Body of pancreas (tissue), 4 donors: ENCODE measurements around the gene BARX2. TPM values are rescaled to one million over a fixed set of nuclear protein-coding genes. Genes with fewer than 3 reads are reported as not detected.
"Not testable (repeated sequence)": the region's sequence is repeated elsewhere in the genome, so short reads cannot be mapped to it uniquely, and the experiment has no call there.

Source experiments
- ATAC-seq: fragments of 150-250 bp; one replicate; pipeline ENCODE4 v1.9.1; 2016
- DNase-seq, 4 donors: peaks; one replicate each; pipeline ENCODE4 v3.0.0-alpha.2; 2019
- H3K27ac ChIP-seq, 4 donors: fragments of 200-600 bp; sonication (generic); 1 replicate in 3 of 4; 2 replicates in 1 of 4; pipeline versions ENCODE4 v1.5.1 to v1.6.1; 2016 to 2019; ENCODE audit warnings: mild to moderate bottlenecking in 1 of 4, mixed read lengths in 1 of 4, moderate library complexity in 1 of 4
- H3K27me3 ChIP-seq, 2 donors: fragments of 200-600 bp; sonication (generic); one replicate each; pipeline ENCODE4 v1.6.0; 2016; ENCODE audit warnings: mild to moderate bottlenecking in 1 of 2
- H3K36me3 ChIP-seq, 2 donors: fragments of 200-600 bp; sonication (generic); replicated peaks in 1 of 2; 2 replicates each; pipeline ENCODE4 v1.5.1; 2016; ENCODE audit warnings: low read depth in 2 of 2; ENCODE audit not compliant: insufficient read depth in 1 of 2
- H3K4me1 ChIP-seq: fragments of 200-600 bp; sonication (generic); one replicate; pipeline ENCODE4 v1.6.0; 2016
- H3K4me3 ChIP-seq, 2 donors: fragments of 200-600 bp; sonication (generic); 1 replicate in 1 of 2; 2 replicates in 1 of 2; pipeline ENCODE4 v1.5.1; 2016 to 2019
- H3K9me3 ChIP-seq, 3 donors: fragments of 200-600 bp; sonication (generic); 1 replicate in 2 of 3; 2 replicates in 1 of 3; pipeline ENCODE4 v1.5.1; 2016
- CTCF ChIP-seq, 7 experiments: fragments of 450-650 bp in 4 of 7; fragments of 200-600 bp in 3 of 7; sonication (generic) in 3 of 7; IDR thresholded peaks; one replicate each; pipeline ENCODE4 v1.5.1; 2016 to 2019; ENCODE audit warnings: antibody characterized with exemption in 7 of 7
- POLR2A ChIP-seq, 3 donors: fragments of 450-650 bp; IDR thresholded peaks; one replicate each; pipeline ENCODE4 v1.6.1; 2016; ENCODE audit warnings: antibody characterized with exemption in 3 of 3, mild to moderate bottlenecking in 2 of 3
- WGBS, 2 donors: methylation state at CpG; one replicate each; pipeline ENCODE4 v1.1.5; 2017; 5-methylcytosine and 5-hydroxymethylcytosine counted together
- intact Hi-C: fragments of 100-400 bp; cut with DNase I; formaldehyde crosslinking; loops from one replicate; pipeline ENCODE4 v1.15.1; 2023
- total RNA-seq, 2 donors: library from RNA; depleted of rRNA; stranded (reverse); fragments of >200 nt; gene quantifications; one replicate each; pipeline ENCODE4 v1.1.0, GENCODE V29; 2016

Gene BARX2
- 1 to 10 TPM; 1.8 to 6.6 TPM for total RNA-seq

GRCh38 chr11:129375751-129376657 is at the start of gene BARX2:
BARX2 (plus strand) TSS chr11:129375848; CDS start chr11:129376036, 188 bp downstream.
- ATAC-seq = peak; percentile 67
- peak; percentile 63 to 79 (median 70) for DNase-seq
- H3K9me3 ChIP-seq = no peaks in the 10 kb centered on the region

GRCh38 chr11:129326921-129327320 is 48.7 kb upstream of the BARX2 start:
- Histone ChIP-seq H3K4me1 (peaks cover 41% of the 10 kb centered on the region), H3K27ac (no peak overlapping the region), H3K4me3 (no peak overlapping the region), H3K27me3 (no peaks in the 10 kb centered on the region), H3K36me3 (no peaks in the 10 kb centered on the region), H3K9me3 (no peaks in the 10 kb centered on the region)
- no peak for ATAC-seq
- intact Hi-C loops = loop anchor here (10.0 kb wide), 1 partner anchor 52 kb away; no protein-coding TSS in a partner anchor
- WGBS, 2 donors = 93 to 97% methylated on average over 2 of the region's 2 CpGs
- no peak for TF ChIP-seq POLR2A (IDR thresholded peaks at IDR 0.05)
- no peak for TF ChIP-seq CTCF (IDR thresholded peaks at IDR 0.05)
- DNase-seq = no peak

More at GRCh38 chr11:129375751-129376657, at the start of gene BARX2:
- H3K4me1 ChIP-seq = peaks cover 30% of the 10 kb centered on the region
- peak within 1 kb of the TSS; percentile 27 to 52 for H3K4me3 ChIP-seq
- WGBS, 2 donors = 4 to 13% methylated on average over 18 to 81 of the region's 81 CpGs
- H3K27ac ChIP-seq = peak within 1 kb of the TSS; percentile 32 to 87 (median 82)
- H3K36me3 ChIP-seq = no peaks in the 10 kb centered on the region
- H3K27me3 ChIP-seq = peaks cover 0 to 13% of the 10 kb centered on the region in 2 donors
- TF ChIP-seq CTCF (IDR thresholded peaks at IDR 0.05) (peak; percentile 27 to 74 (median 58)), POLR2A (IDR thresholded peaks at IDR 0.05) (peak in 1 of 3 donors; percentile 36)
- intact Hi-C loops = no loop called here

- intact Hi-C loops = loop anchor here (10.0 kb wide), 1 partner anchor 53 kb away; no protein-coding TSS in a partner anchor
- H3K4me1 ChIP-seq = peaks cover 36% of the 10 kb centered on the region
- 62 to 80% methylated on average over 4 of the region's 4 CpGs for WGBS, 2 donors
- not testable (repeated sequence) for H3K4me3 ChIP-seq, H3K36me3 ChIP-seq, H3K9me3 ChIP-seq, ATAC-seq, H3K27ac ChIP-seq, H3K27me3 ChIP-seq
- peak in 1 of 4 donors; percentile 17 for DNase-seq
These were observed 47.9 kb upstream of the BARX2 start for GRCh38 chr11:129327708-129328107.

GRCh38 chr11:129328756-129329155 is 46.9 kb upstream of the BARX2 start:
- Histone ChIP-seq H3K4me3 (no peak overlapping the region), H3K9me3 (no peaks in the 10 kb centered on the region), H3K27ac (no peak overlapping the region), H3K27me3 (no peaks in the 10 kb centered on the region), H3K36me3 (no peaks in the 10 kb centered on the region), H3K4me1 (peaks cover 26% of the 10 kb centered on the region)
- TF ChIP-seq CTCF (IDR thresholded peaks at IDR 0.05) (no peak), POLR2A (IDR thresholded peaks at IDR 0.05) (no peak)
- DNase-seq (no peak), ATAC-seq (no peak)
- intact Hi-C loops = loop anchor here (10.0 kb wide), 1 partner anchor 54 kb away; no protein-coding TSS in a partner anchor

GRCh38 chr11:129331217-129331616 is 44.4 kb upstream of the BARX2 start:
- DNase-seq = peak; percentile 27 to 58 (median 39)
- intact Hi-C loops = loop anchor here (5.0 kb wide), 1 partner anchor 214 kb away; no protein-coding TSS in a partner anchor

More at GRCh38 chr11:129331217-129331616, 44.4 kb upstream of the BARX2 start:
- no peak overlapping the region for H3K27ac ChIP-seq
- peak; percentile 57 for ATAC-seq
- no peaks in the 10 kb centered on the region for H3K36me3 ChIP-seq
- WGBS, 2 donors = 67 to 84% methylated on average over 3 to 5 of the region's 5 CpGs
- H3K4me3 ChIP-seq = no peak overlapping the region
- peaks cover 6% of the 10 kb centered on the region for H3K4me1 ChIP-seq
- H3K27me3 ChIP-seq = no peaks in the 10 kb centered on the region
- TF ChIP-seq POLR2A (IDR thresholded peaks at IDR 0.05) = no peak
- TF ChIP-seq CTCF (IDR thresholded peaks at IDR 0.05) = no peak
- H3K9me3 ChIP-seq = no peaks in the 10 kb centered on the region
